Neural cell (in vitro differentiated cells): ENCODE data around the gene CES5A. TPM values are rescaled to one million over a fixed set of nuclear protein-coding genes. Genes with fewer than 3 reads are reported as not detected.

Experiments used
- H2AFZ ChIP-seq: fragments of 200-600, 300-800 bp; sonication (generic), shearing (Covaris generic); 2 replicates; pipeline ENCODE4 v1.6.0; 2014; ENCODE audit warnings: low read depth, mild to moderate bottlenecking, antibody characterized with exemption, low read length, moderate library complexity
- H3F3A ChIP-seq: fragments of 200-600 bp; shearing (Covaris generic); 2 replicates; pipeline ENCODE4 v1.6.1; 2016; ENCODE audit warnings: mild to moderate bottlenecking, moderate library complexity, mixed read lengths, antibody characterized with exemption, low read length; ENCODE audit not compliant: insufficient read depth, poor library complexity, severe bottlenecking
- H3K27ac ChIP-seq: fragments of 200-600, 300-800 bp; sonication (generic), shearing (Covaris generic); 2 replicates; pipeline ENCODE4 v1.5.1; 2014; ENCODE audit warnings: mild to moderate bottlenecking, low read length, moderate library complexity
- H3K27me3 ChIP-seq: fragments of 300-800, 200-600 bp; sonication (generic), shearing (Covaris generic); 2 replicates; pipeline ENCODE4 v1.6.0; 2014; ENCODE audit warnings: mild to moderate bottlenecking, low read depth, low read length, moderate library complexity; ENCODE audit not compliant: insufficient read depth
- H3K36me3 ChIP-seq: fragments of 300-800, 200-600 bp; sonication (generic), shearing (Covaris generic); 2 replicates; pipeline ENCODE4 v1.5.1; 2014; ENCODE audit warnings: mild to moderate bottlenecking, antibody characterized with exemption, low read length, moderate library complexity; ENCODE audit not compliant: insufficient read depth
- H3K4me2 ChIP-seq: fragments of 300-800, 200-600 bp; sonication (generic), shearing (Covaris generic); 2 replicates; pipeline ENCODE4 v1.6.0; 2014; ENCODE audit warnings: mild to moderate bottlenecking, low read length
- H3K4me3 ChIP-seq: fragments of 300-800, 200-600 bp; sonication (generic), shearing (Covaris generic); 2 replicates; pipeline ENCODE4 v1.5.1; 2014; ENCODE audit warnings: mild to moderate bottlenecking, low read length, moderate library complexity
- H3K79me2 ChIP-seq: fragments of 200-600 bp; shearing (Covaris generic); replicated peaks from 2 replicates; pipeline ENCODE4 v1.6.0; 2014; ENCODE audit warnings: mild to moderate bottlenecking, low read length, moderate library complexity; ENCODE audit not compliant: insufficient read depth
- H3K9ac ChIP-seq: fragments of 300-800, 200-600 bp; sonication (generic), shearing (Covaris generic); 2 replicates; pipeline ENCODE4 v1.6.1; 2016; ENCODE audit warnings: mild to moderate bottlenecking, low read length, mixed read lengths
- H3K9me2 ChIP-seq: fragments of 200-600 bp; shearing (Covaris generic); 2 replicates; pipeline ENCODE4 v1.6.1; 2016; ENCODE audit warnings: mild to moderate bottlenecking, low read length, mixed read lengths; ENCODE audit not compliant: insufficient read depth
- H3K9me3 ChIP-seq: fragments of 200-600, 300-800 bp; sonication (generic), shearing (Covaris generic); 2 replicates; pipeline ENCODE4 v1.6.1; 2016; ENCODE audit warnings: mild to moderate bottlenecking, mixed run types, low read length, moderate library complexity, mixed read lengths
- H4K20me1 ChIP-seq: fragments of 200-600 bp; shearing (Covaris generic); 2 replicates; pipeline ENCODE4 v1.6.1; 2016; ENCODE audit warnings: mild to moderate bottlenecking, mixed run types; ENCODE audit not compliant: insufficient read depth
- EP300 ChIP-seq: fragments of 450-650 bp; conservative IDR thresholded peaks from 2 replicates; pipeline ENCODE4 v1.6.1; 2014; ENCODE audit warnings: antibody characterized with exemption, mild to moderate bottlenecking, moderate library complexity; ENCODE audit not compliant: poor library complexity, severe bottlenecking
- EZH2 ChIP-seq: fragments of 200-600, 300-800 bp; shearing (Covaris generic), sonication (generic); IDR thresholded peaks from 2 replicates; pipeline ENCODE4 v1.6.1; 2014; ENCODE audit warnings: antibody characterized with exemption, low read length, borderline replicate concordance, mild to moderate bottlenecking; ENCODE audit not compliant: insufficient read depth, poor library complexity, severe bottlenecking
- MXI1 ChIP-seq: fragments of 450-650 bp; conservative IDR thresholded peaks from 2 replicates; pipeline ENCODE4 v1.6.1; 2014; ENCODE audit warnings: antibody characterized with exemption, mild to moderate bottlenecking; ENCODE audit not compliant: poor library complexity, severe bottlenecking
- POLR2AphosphoS5 ChIP-seq: IDR thresholded peaks from 2 replicates; pipeline ENCODE4 v1.6.1; 2012
- RAD21 ChIP-seq: fragments of 450-650 bp; conservative IDR thresholded peaks from 2 replicates; pipeline ENCODE4 v1.6.1; 2014; ENCODE audit warnings: antibody characterized with exemption, mild to moderate bottlenecking, moderate library complexity
- SMC3 ChIP-seq: fragments of 450-650 bp; conservative IDR thresholded peaks from 2 replicates; pipeline ENCODE4 v1.6.1; 2014; ENCODE audit warnings: antibody characterized with exemption, mild to moderate bottlenecking, moderate library complexity; ENCODE audit not compliant: poor library complexity
- TAF1 ChIP-seq: IDR thresholded peaks from 2 replicates; pipeline ENCODE4 v1.6.1; 2012; ENCODE audit warnings: low read depth
- polyA plus RNA-seq: library from polyadenylated mRNA; depleted of rRNA; stranded (reverse); fragments of >200 nt; gene quantifications from 2 replicates; pipeline ENCODE4 v1.2.3, GENCODE V29; 2014
- TF ChIP-seq, protein P1 (sequence below): IDR thresholded peaks from 2 replicates; pipeline ENCODE4 v1.6.1; 2012; ENCODE audit warnings: borderline replicate concordance
- TF ChIP-seq, protein P2 (sequence below): fragments of 450-650 bp; IDR thresholded peaks from 2 replicates; pipeline ENCODE4 v1.5.1; 2014; ENCODE audit warnings: antibody characterized with exemption, mild to moderate bottlenecking, moderate library complexity; ENCODE audit not compliant: poor library complexity, severe bottlenecking

CES5A gene
- polyA plus RNA-seq, 1 donor from 2014 or later, result 0.27 TPM

DNA sequence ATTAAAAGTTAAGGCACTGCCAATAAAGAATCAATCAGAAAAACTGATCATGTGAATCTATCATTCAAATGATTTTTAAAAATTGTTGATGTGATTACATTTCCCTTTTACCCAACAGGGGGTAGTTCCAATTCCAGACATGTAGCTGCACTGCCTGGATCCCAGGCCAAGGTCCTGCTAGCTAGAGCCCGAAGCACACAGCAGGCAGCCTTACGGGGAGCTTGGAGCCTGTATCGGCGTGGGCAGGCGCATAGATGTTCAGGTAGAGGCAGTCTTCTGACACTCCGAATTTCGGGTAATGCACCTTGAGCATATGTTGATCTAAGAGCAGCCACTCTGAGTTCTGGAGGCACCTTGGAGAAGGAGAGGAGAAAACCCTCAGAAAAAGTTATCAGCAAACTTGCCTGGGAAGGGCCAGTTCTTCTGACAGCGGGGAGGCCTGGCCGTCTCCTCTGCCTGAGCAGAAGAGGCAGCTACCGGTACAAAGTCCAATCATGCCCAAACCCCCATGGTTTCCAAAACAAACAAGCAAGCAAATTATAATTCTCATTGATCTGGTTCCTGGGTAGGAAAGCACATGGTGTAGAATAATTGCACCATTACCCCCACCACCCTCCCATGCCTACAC is 3.6 kb downstream of the CES5A start:
- Histone ChIP-seq H3K9me3 (no peaks in the 10 kb centered on the region), H3K4me3 (no peak overlapping the region), H3K79me2 (no peaks in the 10 kb centered on the region), H3K9ac (no peak overlapping the region), H3K9me2 (no peaks in the 10 kb centered on the region), H3K27ac (no peak overlapping the region), H2AFZ (no peak overlapping the region), H3K27me3 (no peaks in the 10 kb centered on the region), H3K4me2 (no peak overlapping the region), H3F3A (no peaks in the 10 kb centered on the region), H3K36me3 (no peaks in the 10 kb centered on the region), H4K20me1 (no peaks in the 10 kb centered on the region)
- TF ChIP-seq POLR2AphosphoS5, result no peak
- TF ChIP-seq, protein P1, sequence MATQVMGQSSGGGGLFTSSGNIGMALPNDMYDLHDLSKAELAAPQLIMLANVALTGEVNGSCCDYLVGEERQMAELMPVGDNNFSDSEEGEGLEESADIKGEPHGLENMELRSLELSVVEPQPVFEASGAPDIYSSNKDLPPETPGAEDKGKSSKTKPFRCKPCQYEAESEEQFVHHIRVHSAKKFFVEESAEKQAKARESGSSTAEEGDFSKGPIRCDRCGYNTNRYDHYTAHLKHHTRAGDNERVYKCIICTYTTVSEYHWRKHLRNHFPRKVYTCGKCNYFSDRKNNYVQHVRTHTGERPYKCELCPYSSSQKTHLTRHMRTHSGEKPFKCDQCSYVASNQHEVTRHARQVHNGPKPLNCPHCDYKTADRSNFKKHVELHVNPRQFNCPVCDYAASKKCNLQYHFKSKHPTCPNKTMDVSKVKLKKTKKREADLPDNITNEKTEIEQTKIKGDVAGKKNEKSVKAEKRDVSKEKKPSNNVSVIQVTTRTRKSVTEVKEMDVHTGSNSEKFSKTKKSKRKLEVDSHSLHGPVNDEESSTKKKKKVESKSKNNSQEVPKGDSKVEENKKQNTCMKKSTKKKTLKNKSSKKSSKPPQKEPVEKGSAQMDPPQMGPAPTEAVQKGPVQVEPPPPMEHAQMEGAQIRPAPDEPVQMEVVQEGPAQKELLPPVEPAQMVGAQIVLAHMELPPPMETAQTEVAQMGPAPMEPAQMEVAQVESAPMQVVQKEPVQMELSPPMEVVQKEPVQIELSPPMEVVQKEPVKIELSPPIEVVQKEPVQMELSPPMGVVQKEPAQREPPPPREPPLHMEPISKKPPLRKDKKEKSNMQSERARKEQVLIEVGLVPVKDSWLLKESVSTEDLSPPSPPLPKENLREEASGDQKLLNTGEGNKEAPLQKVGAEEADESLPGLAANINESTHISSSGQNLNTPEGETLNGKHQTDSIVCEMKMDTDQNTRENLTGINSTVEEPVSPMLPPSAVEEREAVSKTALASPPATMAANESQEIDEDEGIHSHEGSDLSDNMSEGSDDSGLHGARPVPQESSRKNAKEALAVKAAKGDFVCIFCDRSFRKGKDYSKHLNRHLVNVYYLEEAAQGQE, result no peak
- no peak for TF ChIP-seq MXI1
- no peak for TF ChIP-seq EP300
- TF ChIP-seq EZH2, result no peak
- TF ChIP-seq, protein P2, sequence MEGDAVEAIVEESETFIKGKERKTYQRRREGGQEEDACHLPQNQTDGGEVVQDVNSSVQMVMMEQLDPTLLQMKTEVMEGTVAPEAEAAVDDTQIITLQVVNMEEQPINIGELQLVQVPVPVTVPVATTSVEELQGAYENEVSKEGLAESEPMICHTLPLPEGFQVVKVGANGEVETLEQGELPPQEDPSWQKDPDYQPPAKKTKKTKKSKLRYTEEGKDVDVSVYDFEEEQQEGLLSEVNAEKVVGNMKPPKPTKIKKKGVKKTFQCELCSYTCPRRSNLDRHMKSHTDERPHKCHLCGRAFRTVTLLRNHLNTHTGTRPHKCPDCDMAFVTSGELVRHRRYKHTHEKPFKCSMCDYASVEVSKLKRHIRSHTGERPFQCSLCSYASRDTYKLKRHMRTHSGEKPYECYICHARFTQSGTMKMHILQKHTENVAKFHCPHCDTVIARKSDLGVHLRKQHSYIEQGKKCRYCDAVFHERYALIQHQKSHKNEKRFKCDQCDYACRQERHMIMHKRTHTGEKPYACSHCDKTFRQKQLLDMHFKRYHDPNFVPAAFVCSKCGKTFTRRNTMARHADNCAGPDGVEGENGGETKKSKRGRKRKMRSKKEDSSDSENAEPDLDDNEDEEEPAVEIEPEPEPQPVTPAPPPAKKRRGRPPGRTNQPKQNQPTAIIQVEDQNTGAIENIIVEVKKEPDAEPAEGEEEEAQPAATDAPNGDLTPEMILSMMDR, result no peak
- no peak for TF ChIP-seq SMC3
- no peak for TF ChIP-seq TAF1

DNA sequence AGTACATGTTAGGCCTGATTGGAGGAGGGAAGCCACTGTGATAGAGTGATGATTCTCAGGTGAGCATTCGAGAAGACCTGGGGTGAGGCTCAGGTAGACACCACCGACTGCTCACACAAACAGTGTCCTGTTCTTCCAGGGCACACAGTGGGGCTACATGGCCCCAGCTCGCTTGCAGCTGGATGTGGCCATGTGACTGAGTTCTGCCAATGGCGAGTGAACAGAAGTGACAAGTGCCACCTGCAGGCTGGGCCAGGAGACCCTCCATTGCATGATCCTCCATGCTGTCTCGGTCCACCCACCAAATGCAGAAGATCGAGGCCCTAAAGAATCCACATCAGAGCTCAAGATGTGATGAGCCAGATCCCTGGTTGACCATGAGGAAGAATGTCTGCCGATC is 6.2 kb downstream of the CES5A start:
- Histone ChIP-seq H3K9me2 (no peaks in the 10 kb centered on the region), H3K27me3 (no peaks in the 10 kb centered on the region), H2AFZ (no peak overlapping the region), H3K36me3 (no peaks in the 10 kb centered on the region), H3K9me3 (no peaks in the 10 kb centered on the region), H4K20me1 (no peaks in the 10 kb centered on the region), H3K9ac (no peak overlapping the region), H3K4me2 (no peak overlapping the region), H3F3A (no peaks in the 10 kb centered on the region), H3K4me3 (no peak overlapping the region), H3K27ac (no peak overlapping the region), H3K79me2 (no peaks in the 10 kb centered on the region)
- TF ChIP-seq POLR2AphosphoS5 (no peak), SMC3 (no peak), TAF1 (no peak), EZH2 (no peak), MXI1 (no peak), EP300 (no peak), RAD21 (no peak)
- TF ChIP-seq, protein P2, result no peak
- TF ChIP-seq, protein P1, result no peak
